Measurements from ENCODE around the gene GABRD. TPM values are rescaled to one million over a fixed set of nuclear protein-coding genes. Genes with fewer than 3 reads are reported as not detected.

Gene GABRD
- total and polyA plus RNA-seq, 2 of the 13 experiments (the other 11 are each of a cell fraction or from before 2014, with no cell fraction given): not detected

- no peaks in the 10 kb centered on the region for H3K79me2 ChIP-seq (ENCODE audit: insufficient read depth, low read length)
- no peaks in the 10 kb centered on the region for H3K9me3 ChIP-seq (ENCODE audit: low read length)
- H2AFZ ChIP-seq (ENCODE audit: low read length): no peak overlapping the region
- H4K20me1 ChIP-seq (ENCODE audit: insufficient read depth, low read length): no peaks in the 10 kb centered on the region
- H3K9ac ChIP-seq (ENCODE audit: insufficient read depth, low read depth, low read length): no peak overlapping the region
- peaks cover 18 to 60% of the 10 kb centered on the region in 2 experiments; a peak in 4 of 5 replicates for H3K27me3 ChIP-seq (ENCODE audit: control insufficient read depth in 1 of 2, insufficient read depth in 2 of 2, low read length in 2 of 2)
- WGBS (ENCODE audit: low lambda C conversion rate): 24% methylated on average over 17 of the region's 29 CpGs
- FAIRE-seq (no peak), ATAC-seq (no peak), DNase-seq (ENCODE audit: low spot score) (no peak)
- TF ChIP-seq ZNF841 (CRISPR knock-in tag; IDR thresholded peaks at IDR 0.05; ENCODE audit: borderline replicate concordance) (no peak), FIP1L1 (IDR thresholded peaks at IDR 0.05; ENCODE audit: borderline replicate concordance, insufficient read depth, low read depth, low read length) (no peak), ZNF772 (CRISPR knock-in tag; IDR thresholded peaks at IDR 0.05) (no peak), CENPX (CRISPR knock-in tag; IDR thresholded peaks at IDR 0.05) (no peak), AGO1 (IDR thresholded peaks at IDR 0.05; ENCODE audit: low read depth, low read length, poor library complexity, severe bottlenecking) (no peak), U2AF2 (IDR thresholded peaks at IDR 0.05; ENCODE audit: low read depth, low read length) (no peak), ZIK1 (CRISPR knock-in tag; IDR thresholded peaks at IDR 0.05; ENCODE audit: borderline replicate concordance, low read depth) (no peak), ZNF883 (CRISPR knock-in tag; IDR thresholded peaks at IDR 0.05; ENCODE audit: not compliant biosample characterization) (no peak), ZNF776 (CRISPR knock-in tag; IDR thresholded peaks at IDR 0.05) (no peak), SRSF4 (IDR thresholded peaks at IDR 0.05; ENCODE audit: low read depth, low read length, poor library complexity, severe bottlenecking) (no peak), ZZZ3 (CRISPR knock-in tag; IDR thresholded peaks at IDR 0.05; ENCODE audit: borderline replicate concordance) (no peak), TRAFD1 (CRISPR knock-in tag; IDR thresholded peaks at IDR 0.05; ENCODE audit: borderline replicate concordance) (no peak), ZNF225 (CRISPR knock-in tag; IDR thresholded peaks at IDR 0.05) (no peak), HBP1 (CRISPR knock-in tag; IDR thresholded peaks at IDR 0.05; ENCODE audit: low read depth) (no peak)
- TF ChIP-seq, protein P1, sequence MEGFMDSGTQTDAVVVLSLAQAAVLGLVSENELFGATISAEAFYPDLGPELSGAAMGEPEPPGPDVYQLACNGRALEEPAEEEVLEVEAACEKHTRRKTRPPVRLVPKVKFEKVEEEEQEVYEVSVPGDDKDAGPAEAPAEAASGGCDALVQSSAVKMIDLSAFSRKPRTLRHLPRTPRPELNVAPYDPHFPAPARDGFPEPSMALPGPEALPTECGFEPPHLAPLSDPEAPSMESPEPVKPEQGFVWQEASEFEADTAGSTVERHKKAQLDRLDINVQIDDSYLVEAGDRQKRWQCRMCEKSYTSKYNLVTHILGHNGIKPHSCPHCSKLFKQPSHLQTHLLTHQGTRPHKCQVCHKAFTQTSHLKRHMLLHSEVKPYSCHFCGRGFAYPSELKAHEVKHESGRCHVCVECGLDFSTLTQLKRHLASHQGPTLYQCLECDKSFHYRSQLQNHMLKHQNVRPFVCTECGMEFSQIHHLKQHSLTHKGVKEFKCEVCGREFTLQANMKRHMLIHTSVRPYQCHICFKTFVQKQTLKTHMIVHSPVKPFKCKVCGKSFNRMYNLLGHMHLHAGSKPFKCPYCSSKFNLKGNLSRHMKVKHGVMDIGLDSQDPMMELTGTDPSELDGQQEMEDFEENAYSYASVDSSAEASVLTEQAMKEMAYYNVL (CRISPR knock-in tag; IDR thresholded peaks at IDR 0.05; ENCODE audit: borderline replicate concordance): no peak
- TF ChIP-seq, protein P2, sequence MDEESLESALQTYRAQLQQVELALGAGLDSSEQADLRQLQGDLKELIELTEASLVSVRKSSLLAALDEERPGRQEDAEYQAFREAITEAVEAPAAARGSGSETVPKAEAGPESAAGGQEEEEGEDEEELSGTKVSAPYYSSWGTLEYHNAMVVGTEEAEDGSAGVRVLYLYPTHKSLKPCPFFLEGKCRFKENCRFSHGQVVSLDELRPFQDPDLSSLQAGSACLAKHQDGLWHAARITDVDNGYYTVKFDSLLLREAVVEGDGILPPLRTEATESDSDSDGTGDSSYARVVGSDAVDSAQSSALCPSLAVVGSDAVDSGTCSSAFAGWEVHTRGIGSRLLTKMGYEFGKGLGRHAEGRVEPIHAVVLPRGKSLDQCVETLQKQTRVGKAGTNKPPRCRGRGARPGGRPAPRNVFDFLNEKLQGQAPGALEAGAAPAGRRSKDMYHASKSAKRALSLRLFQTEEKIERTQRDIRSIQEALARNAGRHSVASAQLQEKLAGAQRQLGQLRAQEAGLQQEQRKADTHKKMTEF (CRISPR knock-in tag; IDR thresholded peaks at IDR 0.05): no peak
- no peak overlapping the region for H3K4me2 ChIP-seq (ENCODE audit: low read depth, low read length)
- in situ Hi-C loops (cut with HindIII; ENCODE audit: extremely low pct_ligation_motif_present, low pct_unique_long_range_greater_than_20kb) (no loop called here), intact Hi-C loops (cut with micrococcal nuclease; ENCODE audit: unreplicated experiment) (no loop called here)
- H3K4me1 ChIP-seq (ENCODE audit: insufficient read depth, low read length): no peaks in the 10 kb centered on the region
- no peak overlapping the region for H3K4me3 ChIP-seq (replicated peaks in 1 of 3; ENCODE audit: insufficient read depth in 1 of 3, low read depth in 2 of 3, low read length in 3 of 3)
- CTCF ChIA-PET (ENCODE audit: low intra/inter-chr PET ratio, low total read pairs): no interaction called here
- BruUV-seq (replicated peaks): no TSS peak
- POLR2A ChIA-PET: no interaction called here
- no peak overlapping the region for H3K27ac ChIP-seq (ENCODE audit: extremely low read length, insufficient read depth, low read length)
- H3K36me3 ChIP-seq (replicated peaks in 1 of 2; ENCODE audit: control insufficient read depth in 1 of 2, insufficient read depth in 2 of 2, low read length in 2 of 2): no peaks in the 10 kb centered on the region
Measured at GRCh38 chr1:1969953-1970716, 49.0 kb upstream of the GABRD start.

Data from HepG2 (cell line).